DOHH2 (cell line): ENCODE data around the gene IRX2.

Experiments
- H3F3A ChIP-seq: fragments of 200-600 bp; sonication (generic), shearing (Covaris generic); 2 replicates; pipeline ENCODE4 v1.6.0; 2016; ENCODE audit warnings: antibody characterized with exemption, mild to moderate bottlenecking; ENCODE audit not compliant: control insufficient read depth, insufficient read depth
- H3K27ac ChIP-seq: fragments of 200-600 bp; sonication (generic); 2 replicates; pipeline ENCODE4 v1.5.1; 2014; ENCODE audit warnings: low read depth, mild to moderate bottlenecking, low read length, moderate library complexity
- H3K27me3 ChIP-seq: fragments of 200-600 bp; sonication (generic); 2 replicates; pipeline ENCODE4 v1.6.1; 2014; ENCODE audit warnings: mild to moderate bottlenecking, low read length, mixed read lengths; ENCODE audit not compliant: control insufficient read depth
- H3K36me3 ChIP-seq: fragments of 200-600 bp; sonication (generic); 2 replicates; pipeline ENCODE4 v1.6.1; 2014; ENCODE audit warnings: mild to moderate bottlenecking, low read length, moderate library complexity, mixed read lengths; ENCODE audit not compliant: control insufficient read depth
- H3K4me1 ChIP-seq: fragments of 200-600 bp; sonication (generic); 2 replicates; pipeline ENCODE4 v1.6.1; 2014; ENCODE audit warnings: mild to moderate bottlenecking, low read length, mixed read lengths; ENCODE audit not compliant: control insufficient read depth
- H3K4me2 ChIP-seq: fragments of 200-600 bp; sonication (generic); 2 replicates; pipeline ENCODE4 v1.6.0; 2014; ENCODE audit warnings: mild to moderate bottlenecking, low read length, moderate library complexity
- H3K4me3 ChIP-seq: fragments of 200-600 bp; sonication (generic); 2 replicates; pipeline ENCODE4 v1.5.1; 2014; ENCODE audit warnings: mild to moderate bottlenecking, low read length, mixed read lengths
- H3K79me2 ChIP-seq: fragments of 200-600 bp; sonication (generic); 2 replicates; pipeline ENCODE4 v1.6.1; 2014; ENCODE audit warnings: mild to moderate bottlenecking, low read length, mixed read lengths; ENCODE audit not compliant: control insufficient read depth
- H3K9me2 ChIP-seq: fragments of 200-600 bp; sonication (generic); replicated peaks from 2 replicates; pipeline ENCODE4 v1.6.1; 2014; ENCODE audit warnings: mild to moderate bottlenecking, low read length, mixed read lengths; ENCODE audit not compliant: control insufficient read depth
- H3K9me3 ChIP-seq: fragments of 200-600 bp; sonication (generic); 2 replicates; pipeline ENCODE4 v1.6.1; 2014; ENCODE audit warnings: antibody characterized with exemption, low read length, mixed read lengths; ENCODE audit not compliant: control insufficient read depth, insufficient read depth
- H4K20me1 ChIP-seq: fragments of 200-600 bp; sonication (generic); 2 replicates; pipeline ENCODE4 v1.6.0; 2014; ENCODE audit warnings: low read depth, mild to moderate bottlenecking, antibody characterized with exemption, low read length, moderate library complexity; ENCODE audit not compliant: control insufficient read depth, insufficient read depth
- CTCF ChIP-seq: fragments of 200-600 bp; sonication (generic); IDR thresholded peaks from one replicate; pipeline ENCODE4 v1.5.1; 2014; ENCODE audit warnings: antibody characterized with exemption, mild to moderate bottlenecking, low read depth, low read length; ENCODE audit not compliant: poor library complexity, severe bottlenecking
- EZH2phosphoT487 ChIP-seq: fragments of 200-600 bp; sonication (generic); IDR thresholded peaks from 2 replicates; pipeline ENCODE4 v1.6.1; 2017; ENCODE audit warnings: borderline replicate concordance, mild to moderate bottlenecking, antibody characterized with exemption, low read length, moderate library complexity, mixed read lengths

The IRX2 gene

GRCh38 chr5:2747363-2748162 is 3.9 kb downstream of the IRX2 start:
- Histone ChIP-seq H3K79me2 (no peaks in the 10 kb centered on the region), H3K4me2 (no peak overlapping the region), H3K4me1 (no peaks in the 10 kb centered on the region), H3K4me3 (no peak overlapping the region), H3K36me3 (no peaks in the 10 kb centered on the region), H3K27ac (no peak overlapping the region), H4K20me1 (no peaks in the 10 kb centered on the region), H3K9me3 (peaks cover 26% of the 10 kb centered on the region; the same call in 1 of the 2 replicates), H3K9me2 (no peaks in the 10 kb centered on the region), H3K27me3 (no peaks in the 10 kb centered on the region), H3F3A (no peaks in the 10 kb centered on the region)
- TF ChIP-seq CTCF (no peak), EZH2phosphoT487 (no peak)

- Histone ChIP-seq H3K9me3 (peaks cover 20% of the 10 kb centered on the region; the same call in 1 of the 2 replicates), H3F3A (no peaks in the 10 kb centered on the region), H3K36me3 (no peaks in the 10 kb centered on the region), H3K27ac (no peak overlapping the region), H3K79me2 (no peaks in the 10 kb centered on the region), H4K20me1 (no peaks in the 10 kb centered on the region), H3K4me2 (no peak overlapping the region), H3K4me1 (no peaks in the 10 kb centered on the region), H3K4me3 (no peak overlapping the region), H3K27me3 (no peaks in the 10 kb centered on the region), H3K9me2 (no peaks in the 10 kb centered on the region)
- no peak for TF ChIP-seq CTCF
- TF ChIP-seq EZH2phosphoT487, result no peak
These were observed 4.9 kb downstream of the IRX2 start for GRCh38 chr5:2746561-2747032.

- no peak overlapping the region for H3K27ac ChIP-seq
- no peaks in the 10 kb centered on the region for H3K36me3 ChIP-seq
- H3K9me3 ChIP-seq, result peaks cover 17% of the 10 kb centered on the region; the same call in 1 of the 2 replicates
- no peak overlapping the region for H3K4me2 ChIP-seq
- no peaks in the 10 kb centered on the region for H3K27me3 ChIP-seq
- TF ChIP-seq CTCF, result no peak
- no peaks in the 10 kb centered on the region for H3K4me1 ChIP-seq
- no peaks in the 10 kb centered on the region for H4K20me1 ChIP-seq
- H3K4me3 ChIP-seq, result no peak overlapping the region
- H3F3A ChIP-seq, result no peaks in the 10 kb centered on the region
- H3K9me2 ChIP-seq, result no peaks in the 10 kb centered on the region
- no peaks in the 10 kb centered on the region for H3K79me2 ChIP-seq
These were observed 7.0 kb downstream of the IRX2 start for GRCh38 chr5:2744485-2744884.
